GM21825 (cell line): ENCODE measurements around the gene MARK3.

ENCODE experiments used
- ATAC-seq: cut with Tn5 transposase; IDR thresholded peaks from one replicate; pipeline ENCODE4 v1.9.1; 2021; ENCODE audit warnings: mild to moderate bottlenecking, moderate library complexity; ENCODE audit not compliant: unreplicated experiment

The MARK3 gene

DNA sequence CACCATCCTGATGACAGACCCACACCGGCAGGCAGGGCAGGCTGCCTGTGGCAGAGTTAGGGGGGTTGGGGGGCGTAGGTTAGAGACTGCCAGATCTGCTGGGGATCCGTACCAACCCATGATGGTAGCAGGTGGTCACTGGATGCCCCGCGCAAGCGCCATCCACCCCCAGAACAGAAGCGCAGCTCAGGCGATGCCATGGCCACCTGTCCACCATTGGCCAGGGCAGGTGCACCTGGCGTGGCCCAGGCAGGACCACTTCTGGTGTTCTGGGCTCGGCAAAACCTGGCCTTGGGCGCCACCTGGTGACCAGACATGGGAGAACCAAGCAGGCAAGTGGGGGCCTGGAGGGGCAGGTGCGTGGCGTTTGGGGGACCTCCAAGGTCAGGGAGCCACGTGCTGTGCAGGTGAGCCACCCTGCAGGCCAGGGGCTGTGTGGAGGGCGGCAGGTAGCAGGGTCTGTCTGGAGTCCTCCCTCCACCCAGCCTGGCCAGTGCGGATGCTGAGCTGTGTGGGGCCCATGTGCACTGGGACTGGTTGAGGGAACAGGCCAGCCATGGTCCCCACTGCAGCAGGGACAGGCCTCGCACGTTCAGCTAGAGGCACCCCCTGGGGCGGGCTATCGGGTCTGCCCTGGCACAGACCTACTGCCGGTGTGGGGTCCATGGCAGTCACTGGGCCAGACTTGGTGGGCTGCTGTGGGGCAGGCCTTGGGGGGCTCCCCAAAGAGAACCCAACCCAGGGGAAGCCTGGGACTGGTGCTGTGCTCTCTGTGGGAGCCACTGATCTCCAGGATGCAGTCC is 161.6 kb downstream of the MARK3 start:
- no peak for ATAC-seq

DNA sequence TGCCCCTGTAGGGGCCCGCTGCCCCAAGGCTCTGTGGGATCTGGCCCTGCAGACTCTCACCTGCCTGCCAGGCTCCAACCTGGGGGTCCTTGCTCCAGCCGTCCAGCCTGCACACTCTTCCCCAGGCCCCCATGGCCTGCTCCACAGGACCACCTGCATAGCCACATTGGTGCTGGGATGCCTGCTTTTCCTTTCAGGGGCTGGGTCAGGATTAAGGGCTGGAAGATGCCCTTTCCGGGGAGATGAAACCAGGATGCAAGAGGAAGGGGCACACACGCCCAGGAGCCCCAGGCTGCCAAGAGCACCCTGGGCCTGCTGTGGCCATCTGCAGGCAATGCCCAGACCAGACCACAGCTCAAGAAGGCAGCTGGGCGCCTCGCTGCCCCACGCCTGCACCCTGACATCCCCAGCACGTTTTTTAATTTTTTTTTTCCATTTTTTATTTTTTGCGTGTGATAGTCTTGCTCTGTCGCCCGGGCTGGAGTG is 162.3 kb downstream of the MARK3 start:
- no peak for ATAC-seq

DNA sequence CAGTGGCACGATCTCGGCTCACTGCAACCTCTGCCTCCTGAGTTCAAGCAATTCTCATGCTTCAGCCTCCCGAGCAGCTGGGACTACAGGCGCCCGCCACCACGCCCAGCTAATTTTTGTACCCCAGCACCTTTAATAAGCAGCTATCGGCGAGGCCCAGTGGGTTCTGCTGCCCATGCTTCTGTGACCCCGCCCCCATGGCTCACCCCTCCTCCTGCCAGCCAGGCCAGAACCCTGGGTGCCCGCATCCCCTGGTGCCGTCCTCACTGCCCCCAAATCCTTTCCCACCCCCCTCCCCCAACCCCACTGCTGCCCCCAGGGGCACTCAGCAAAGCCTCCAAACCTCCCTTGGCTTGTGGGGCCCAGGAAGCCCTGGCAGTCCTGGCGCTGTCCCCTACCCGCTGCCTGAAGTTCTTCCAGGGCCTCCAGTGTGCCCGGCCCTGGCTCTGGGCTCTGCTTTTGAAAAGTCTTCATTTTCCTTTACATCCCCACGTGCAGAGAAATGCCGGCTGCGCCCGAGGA is 162.8 kb downstream of the MARK3 start:
- no peak for ATAC-seq

DNA sequence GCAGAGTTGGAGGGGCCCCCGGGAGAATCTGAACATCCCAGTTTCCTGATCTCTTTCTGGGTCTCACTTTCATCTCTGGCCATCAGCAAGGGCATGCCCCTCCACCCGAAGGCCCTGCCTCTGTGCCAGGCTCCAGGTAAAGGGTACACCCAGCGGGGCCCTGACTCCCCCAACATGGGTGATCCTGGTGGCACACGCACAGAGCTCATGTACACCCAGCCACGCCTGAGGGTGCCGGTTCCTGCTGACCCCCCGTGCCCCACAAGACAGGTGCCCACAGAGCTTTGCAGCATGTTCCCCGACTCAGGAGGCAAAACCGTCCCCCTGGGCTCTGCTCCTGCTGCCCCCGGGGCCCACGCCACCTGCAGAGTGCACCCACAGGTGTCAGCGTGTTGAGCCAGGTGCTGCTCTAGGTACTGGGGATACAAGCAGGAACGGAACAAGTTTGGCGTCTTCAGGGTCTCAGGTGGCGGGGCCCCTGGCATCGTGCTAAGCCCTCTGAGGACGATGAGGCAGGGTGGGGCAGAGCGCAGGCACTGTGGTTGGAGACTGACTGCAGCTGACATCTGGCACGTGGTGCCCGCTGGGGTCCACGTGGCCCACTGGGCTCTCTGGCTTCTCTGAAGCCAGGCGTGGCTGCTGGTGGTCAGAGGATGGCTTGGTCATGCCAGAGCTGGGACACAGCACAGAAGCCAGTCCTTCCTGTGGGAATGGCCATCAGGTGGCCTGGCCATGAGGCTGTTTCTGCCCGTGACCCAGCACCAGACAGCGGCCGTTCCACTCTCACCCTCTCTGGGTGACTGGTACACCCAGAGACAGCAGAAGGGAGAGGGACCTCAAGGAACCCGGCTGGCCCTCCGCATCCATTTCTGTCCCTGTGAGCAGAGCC is 163.5 kb downstream of the MARK3 start:
- ATAC-seq = no peak

DNA sequence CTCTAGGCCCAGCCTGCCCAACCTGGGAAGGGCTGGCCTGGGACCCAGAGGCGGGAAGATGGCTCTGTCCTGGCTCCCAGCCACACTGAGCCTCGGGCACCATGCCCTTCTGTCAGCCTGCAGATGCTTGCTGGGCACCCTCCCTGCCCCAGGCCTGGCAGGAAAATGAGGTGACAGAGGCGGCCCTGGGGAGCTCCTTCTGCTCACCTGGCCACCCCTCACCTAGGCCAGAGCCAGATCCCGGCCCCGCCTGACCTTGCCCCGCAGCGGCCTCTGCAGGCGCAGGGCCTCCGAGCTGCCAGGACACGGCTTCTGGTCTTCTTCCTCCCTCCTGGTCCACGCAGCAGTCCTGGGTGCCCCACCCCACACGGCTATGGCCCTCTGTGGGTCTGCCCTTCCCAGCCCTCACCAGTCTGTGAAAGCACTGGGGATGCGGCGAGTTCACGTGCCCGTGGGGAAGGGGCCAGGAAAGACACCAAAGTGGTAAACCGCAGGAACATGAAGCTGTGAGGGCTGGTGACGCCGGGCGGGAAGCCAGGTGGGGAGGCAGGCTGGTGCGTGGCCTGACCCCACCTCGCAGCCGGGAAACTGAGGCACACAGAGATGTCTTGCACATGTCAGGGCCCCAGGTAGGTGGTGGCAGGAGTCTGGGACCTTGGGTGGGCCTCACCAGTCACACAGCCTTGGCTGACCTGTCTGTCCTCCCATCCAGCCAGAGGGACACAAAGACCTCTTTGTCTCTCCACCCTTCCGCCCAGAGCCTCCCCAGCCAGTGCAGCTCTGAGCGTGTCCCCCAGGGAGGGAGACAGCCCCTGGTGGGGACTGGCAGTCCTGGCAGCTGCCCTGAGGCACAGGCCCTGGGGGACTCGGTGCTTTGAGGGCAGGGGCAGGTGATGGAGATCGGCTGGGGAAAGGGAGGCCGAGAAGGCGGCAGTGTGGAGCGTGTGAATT is 164.4 kb downstream of the MARK3 start:
- no peak for ATAC-seq

DNA sequence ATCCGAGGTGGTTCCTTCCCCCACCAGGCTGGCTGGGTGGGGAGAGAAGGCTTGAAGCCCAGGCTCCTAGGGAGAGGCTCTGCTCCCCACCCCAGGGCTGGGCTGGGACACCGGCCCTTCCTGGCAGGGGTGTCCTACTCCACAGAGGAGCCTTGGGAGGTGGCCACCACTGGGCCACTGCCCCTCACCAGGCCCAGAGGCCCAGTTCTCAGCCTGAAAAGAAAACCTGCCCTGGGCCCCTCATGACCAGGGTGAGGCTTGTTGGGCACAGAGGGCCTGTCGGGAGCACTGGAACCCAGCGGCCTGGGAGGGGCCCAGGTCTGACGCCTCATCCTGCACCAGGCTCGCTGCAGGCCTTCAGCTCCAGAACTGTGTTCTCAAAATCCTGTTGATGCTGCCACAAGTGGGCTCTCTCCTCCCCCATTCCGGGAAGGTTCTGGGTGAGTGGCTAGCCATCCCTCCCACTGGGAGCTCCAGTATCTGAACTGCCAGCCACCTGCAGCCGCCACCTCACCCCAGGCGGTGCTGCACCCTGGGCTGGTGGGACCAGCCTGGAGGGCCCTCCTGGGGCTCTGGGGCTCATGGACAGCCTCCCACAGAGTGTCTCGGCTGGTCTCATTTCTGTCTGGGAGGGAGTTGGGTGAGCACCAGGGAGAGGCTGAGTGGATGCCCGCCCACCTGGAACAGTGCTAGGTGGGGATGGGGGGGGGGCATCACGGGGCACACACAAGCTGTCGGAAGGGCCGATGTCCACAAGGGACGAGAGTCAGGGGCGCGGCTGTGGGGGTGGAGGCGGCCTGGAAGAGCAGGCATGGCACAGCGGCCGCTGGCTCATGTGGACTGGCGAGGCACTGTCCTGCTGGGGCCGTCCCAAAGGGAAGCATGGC is 165.5 kb downstream of the MARK3 start:
- no peak for ATAC-seq

DNA sequence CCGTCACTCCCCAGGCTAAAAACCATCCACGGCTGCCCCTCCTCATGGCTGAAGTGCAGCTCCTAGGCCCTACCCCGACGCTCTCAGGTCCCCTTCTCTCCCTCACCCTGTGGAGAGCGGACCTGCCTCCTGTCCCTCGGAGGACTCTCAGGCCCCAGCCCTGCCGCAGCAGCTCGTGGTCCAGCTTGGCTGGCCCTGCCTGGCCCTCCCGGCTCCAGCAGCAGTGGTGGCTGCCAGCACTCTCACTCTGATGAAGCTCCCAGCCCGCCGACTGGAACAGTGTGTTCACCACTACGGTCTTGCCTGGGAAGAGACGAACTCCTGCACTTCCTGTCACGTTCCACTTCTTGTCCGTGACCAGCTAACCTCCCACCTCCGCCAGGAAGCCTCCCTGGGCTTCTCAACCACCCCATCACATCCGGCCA is 166.1 kb downstream of the MARK3 start:
- ATAC-seq = no peak

DNA sequence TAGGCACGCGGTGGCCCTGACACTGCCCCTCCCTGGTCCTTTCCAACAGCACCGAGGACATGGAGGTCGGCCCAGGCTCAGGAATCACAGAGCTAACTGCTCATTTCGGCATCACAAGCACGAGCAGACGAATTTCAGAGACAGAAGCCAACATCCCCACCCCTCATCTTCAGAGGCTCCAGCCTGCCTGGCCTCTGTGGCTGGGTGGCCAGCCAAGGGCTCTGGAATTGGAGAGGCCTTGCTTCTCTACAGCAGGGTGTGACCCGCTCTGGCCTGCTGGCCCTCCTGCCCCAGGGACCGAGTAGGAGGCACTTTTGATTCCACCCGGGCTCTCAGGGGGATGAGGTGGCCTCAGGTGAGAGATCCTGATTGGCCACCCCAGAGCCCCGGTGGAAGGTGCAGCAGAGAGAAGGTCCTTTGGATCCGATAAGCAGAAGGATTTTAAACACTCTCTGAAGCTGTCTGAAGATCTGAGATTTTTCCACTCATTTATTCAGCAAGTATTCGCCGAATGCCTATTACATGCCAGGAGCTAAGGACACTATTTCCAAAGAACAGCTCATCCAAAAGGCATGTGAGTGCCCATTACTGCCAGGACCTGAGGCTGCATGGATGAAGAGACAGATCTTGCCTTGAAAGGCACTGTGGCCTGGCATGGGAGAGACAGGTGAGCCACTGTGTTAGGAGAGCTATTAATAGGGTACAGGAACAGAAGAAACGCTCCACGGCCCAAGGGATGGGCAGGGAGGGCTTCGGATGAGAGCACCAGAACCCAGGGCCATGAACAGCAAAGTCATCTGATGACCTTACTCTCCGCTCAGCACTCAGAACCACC is 167.0 kb downstream of the MARK3 start:
- no peak for ATAC-seq

DNA sequence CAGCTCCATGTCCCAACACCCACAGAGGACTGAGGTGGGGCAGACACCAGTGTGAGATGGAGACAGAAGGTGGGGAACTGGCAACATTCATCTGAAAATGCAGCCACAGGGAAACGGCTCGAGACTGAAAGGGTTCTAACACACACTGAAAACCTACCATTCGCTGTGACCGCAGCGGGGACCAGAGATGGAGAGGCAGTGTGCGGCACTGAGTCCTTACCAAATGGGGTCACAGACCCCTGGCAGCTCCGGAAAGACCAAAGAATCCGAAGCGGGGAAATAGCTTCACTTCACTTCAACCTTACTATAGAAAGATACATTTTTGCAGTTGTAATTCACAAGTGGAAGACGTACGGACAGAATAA is 167.6 kb downstream of the MARK3 start:
- ATAC-seq = no peak
